Stimulated activated CD4-positive, alpha-beta T cell treated with anti-CD3 and anti-CD28 coated beads, Interleukin-1b, Interleukin-23, amount 100 ng/mL, for 48 hours (primary cell): ENCODE data around the gene GJC1.
"Not testable (repeated sequence)": the region's sequence is repeated elsewhere in the genome, so short reads cannot be mapped to it uniquely, and the experiment has no call there.

ENCODE experiments used
- DNase-seq: peaks from one replicate; pipeline ENCODE4 v3.0.0-alpha.2; 2020

GJC1 gene

GRCh38 chr17:44842748-44843147 is 12.7 kb upstream of the GJC1 start:
- DNase-seq = no peak

GRCh38 chr17:44840936-44841335 is 10.8 kb upstream of the GJC1 start:
- no peak for DNase-seq

DNA sequence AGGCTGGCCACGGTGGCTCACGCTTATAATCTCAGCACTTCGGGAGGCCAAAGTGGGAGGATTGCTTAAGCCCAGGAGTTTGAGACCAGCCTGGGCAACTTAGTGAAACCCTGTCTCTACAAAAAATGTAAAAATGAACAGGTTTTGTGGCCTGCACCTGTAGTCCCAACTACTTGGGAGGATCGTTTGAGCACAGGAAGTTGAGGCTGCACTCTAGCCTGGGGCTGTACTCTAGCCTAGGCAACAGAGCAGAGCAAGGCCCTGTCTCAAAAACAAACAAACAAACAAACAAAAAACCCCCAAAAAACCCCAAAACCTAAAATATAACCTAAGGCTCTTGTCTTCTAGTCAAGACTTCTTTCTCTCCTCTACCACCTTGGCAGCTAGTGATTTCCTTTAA is 10.2 kb upstream of the GJC1 start:
- no peak for DNase-seq

DNA sequence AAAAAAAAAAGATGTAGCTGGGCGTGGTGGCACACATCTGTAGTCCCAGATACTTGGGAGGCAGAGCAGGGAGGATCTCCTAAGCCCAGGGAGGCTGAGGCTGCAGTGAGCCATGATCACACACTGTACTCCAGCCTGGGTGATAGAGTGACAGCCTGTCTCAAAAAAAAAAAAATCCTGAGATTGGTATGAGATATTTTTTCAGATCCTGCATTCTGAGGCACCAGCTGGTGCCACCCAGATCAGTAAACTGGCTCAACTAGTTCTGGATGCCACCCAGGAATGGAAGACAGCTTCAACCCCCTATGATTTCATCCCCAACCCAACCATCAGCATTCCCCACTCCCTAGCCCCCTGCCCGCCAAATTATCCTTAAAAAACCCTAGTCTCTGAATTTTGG is 7.1 kb upstream of the GJC1 start:
- DNase-seq = no peak

- DNase-seq = no peak
Measured at GRCh38 chr17:44832805-44833204, 2.7 kb upstream of the GJC1 start.

DNA sequence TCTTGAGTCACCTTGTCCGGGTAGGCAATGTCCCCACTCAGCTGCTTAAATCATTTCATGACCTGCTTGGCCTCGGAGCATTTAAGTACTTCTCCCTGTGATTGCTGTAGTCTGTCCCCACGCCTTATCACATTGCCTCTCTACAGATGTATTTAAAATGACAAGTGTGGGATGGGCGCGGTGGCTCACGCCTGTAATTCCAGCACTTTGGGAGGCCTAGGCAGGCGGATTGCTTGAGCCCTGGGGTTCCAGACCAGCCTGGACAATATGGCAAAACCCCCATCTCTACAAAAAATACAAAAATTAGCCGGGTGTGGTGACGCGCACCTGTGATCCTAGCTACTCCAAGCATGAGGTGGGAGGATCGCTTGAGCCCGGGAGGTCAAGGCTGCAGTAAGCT is 1.3 kb upstream of the GJC1 start:
- DNase-seq = no peak

- no peak for DNase-seq
Measured at GRCh38 chr17:44830359-44831288, 537 bp upstream of the GJC1 start.

DNA sequence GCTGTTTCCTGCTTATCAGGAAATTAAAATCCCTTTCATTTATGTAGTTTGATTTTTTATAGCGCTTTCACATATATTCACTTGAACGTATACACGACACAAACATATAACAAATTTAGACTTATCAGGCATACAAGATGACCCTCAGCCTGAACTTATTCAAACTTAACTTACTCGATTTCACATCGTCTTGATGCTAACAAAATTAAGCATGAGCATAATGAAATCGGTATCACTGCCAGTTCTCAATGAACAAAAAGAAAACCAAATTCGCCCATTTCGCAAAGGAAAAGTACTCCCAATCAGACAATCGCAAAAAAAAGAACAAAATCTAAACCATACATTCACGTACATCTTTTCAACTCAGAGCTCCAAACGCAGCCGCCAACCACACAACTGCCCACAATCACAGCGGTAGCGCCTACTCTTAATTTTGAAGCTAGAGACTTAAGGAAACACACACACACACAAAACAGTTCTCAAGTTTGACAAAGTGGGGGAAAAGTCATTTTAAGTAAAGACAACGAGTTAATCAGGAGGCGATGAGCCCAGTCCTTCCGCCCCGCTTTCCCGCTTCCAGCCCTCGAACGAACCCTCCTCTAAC is 1.1 kb downstream of the GJC1 start:
- no peak for DNase-seq

- DNase-seq = no peak
Measured at GRCh38 chr17:44827863-44828262, 2.2 kb downstream of the GJC1 start.

DNA sequence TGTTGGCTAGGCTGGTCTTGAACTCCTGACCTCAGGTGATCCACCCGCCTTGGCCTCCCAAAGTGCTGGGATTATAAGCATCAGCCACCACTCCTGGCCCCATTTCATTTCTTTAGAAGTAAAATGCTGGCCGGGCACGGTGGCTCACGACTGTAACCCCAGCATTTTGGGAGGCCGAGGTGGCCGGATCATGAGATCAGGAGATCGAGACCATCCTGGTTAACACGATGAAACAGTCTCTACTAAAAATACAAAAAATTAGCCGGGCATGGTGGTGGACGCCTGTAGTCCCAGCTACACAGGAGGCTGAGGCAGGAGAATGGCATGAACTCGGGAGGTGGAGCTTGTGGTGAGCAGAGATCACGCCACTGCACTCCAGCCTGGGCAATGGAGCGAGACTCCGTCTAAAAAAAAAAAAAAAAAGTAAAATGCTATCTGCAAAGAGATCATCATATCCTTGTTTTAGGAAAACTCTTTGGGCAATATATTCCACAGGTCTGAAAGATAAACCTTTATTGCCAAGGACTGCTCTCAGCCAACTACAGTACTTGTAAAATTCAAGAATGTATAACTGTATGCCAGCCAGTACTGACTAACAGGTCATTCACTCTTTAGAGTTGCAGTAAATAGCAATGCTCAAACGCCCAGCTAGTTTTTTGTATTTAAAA is 3.8 kb downstream of the GJC1 start:
- no peak for DNase-seq

DNA sequence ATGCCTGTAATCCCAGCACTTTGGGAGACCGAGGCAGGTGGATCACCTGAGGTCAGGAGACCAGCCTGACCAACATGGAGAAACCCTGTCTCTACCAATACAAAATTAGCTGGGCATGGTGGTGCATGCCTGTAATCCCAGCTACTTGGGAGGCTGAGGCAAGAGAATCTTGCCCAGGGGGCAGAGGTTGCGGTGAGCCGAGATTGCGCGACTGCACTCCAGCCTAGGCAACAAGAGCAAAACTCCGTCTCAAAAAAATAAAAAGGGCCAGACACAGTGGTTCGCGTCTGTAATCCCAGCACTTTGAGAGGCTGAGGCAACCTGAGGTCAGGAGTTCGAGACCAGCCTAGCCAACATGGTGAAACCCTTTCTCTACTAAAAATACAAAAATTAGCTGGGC is 4.9 kb downstream of the GJC1 start:
- not testable (repeated sequence) for DNase-seq

GRCh38 chr17:44820631-44821212 is 9.4 kb downstream of the GJC1 start:
- DNase-seq = no peak

DNA sequence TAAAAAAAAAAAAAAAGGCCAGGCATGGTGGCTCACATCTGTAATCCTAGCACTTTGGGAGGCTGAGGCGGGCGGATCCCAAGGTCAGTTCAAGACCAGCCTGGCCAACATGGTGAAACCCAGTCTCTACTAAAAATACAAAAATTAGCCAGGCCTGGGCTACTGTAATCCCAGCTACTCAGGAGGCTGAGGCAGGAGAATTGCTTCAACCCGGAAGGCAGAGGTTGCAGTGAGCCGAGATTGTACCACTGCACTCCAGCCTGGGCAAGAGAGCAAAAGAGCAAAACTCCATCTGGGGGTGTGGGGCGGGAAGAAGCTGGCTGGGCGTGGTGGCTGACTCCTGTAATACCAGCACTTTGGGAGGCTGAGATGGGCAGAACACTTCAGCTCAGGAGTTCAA is 11.6 kb downstream of the GJC1 start:
- DNase-seq = not testable (repeated sequence)

- no peak for DNase-seq
Measured at GRCh38 chr17:44812263-44812662, 17.8 kb downstream of the GJC1 start.

DNA sequence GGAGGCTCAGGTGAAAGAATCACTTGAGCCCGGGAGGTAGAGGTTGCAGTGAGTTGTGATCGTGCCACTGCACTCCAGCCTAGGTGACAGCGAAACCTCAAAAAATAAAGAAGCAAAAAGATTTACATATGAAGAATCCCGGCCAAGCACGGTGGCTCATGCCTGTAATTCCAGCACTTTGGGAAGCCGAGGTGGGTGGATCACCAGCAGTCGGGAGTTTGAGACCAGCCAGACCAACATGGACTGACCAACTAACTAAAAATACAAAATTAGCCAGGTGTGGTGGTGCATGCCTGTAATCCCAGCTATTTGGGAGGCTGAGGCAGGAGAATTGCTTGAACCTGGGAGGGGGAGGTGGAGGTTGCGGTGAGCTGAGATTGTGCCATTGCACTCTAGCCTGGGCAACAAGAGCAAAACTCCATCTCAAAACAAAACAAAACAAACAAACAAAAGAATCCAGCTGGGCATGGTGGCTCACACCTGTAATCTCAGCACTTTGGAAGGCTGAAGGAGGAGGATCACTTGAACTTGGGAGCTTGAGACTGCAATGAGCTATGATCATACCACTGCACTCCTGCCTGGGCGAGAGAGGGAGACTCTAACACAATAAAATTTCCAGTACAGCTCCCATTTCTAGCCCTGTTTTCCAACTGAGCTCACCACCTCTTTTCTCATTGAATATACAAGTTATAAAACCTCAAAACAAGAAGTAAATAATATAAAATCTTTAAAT is 21.3 kb downstream of the GJC1 start:
- not testable (repeated sequence) for DNase-seq

GRCh38 chr17:44808156-44808555 is 21.9 kb downstream of the GJC1 start:
- no peak for DNase-seq

GRCh38 chr17:44807817-44808155 is 22.3 kb downstream of the GJC1 start:
- DNase-seq = no peak

DNA sequence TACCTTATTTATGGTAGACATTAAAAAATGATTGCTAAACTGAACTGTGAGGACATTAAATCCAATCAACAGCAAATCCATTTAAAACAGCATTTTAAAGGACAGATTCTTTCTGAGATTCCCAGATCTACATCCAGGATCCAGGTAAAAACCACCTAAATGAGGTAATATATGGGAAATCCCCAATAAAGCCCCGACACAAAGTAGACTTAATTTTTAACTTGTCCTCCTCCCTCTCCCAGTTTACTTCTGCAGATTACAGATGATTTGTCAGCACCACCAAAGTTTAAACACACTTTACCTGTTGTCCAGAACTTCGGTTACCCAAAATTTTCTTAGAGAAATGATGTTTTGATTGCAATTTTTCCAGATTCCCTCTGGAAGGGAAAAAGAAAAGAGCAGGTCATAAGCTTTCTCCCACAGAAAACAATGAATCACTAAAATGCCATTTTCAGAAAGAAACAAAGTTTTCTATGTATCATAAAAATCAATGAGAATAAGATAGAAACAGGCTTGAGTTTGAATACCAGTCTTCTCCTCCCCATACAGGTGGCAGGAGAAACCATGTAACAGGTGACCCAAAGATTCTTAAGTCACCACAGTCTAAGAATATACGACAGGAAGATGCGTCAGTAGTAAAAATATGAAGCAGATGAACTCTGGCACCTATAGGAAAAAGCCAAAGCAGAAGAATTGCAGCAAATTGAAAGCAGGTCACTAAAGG is 22.8 kb downstream of the GJC1 start:
- no peak for DNase-seq

- DNase-seq = no peak
Measured at GRCh38 chr17:44804302-44805089, 25.6 kb downstream of the GJC1 start.

DNA sequence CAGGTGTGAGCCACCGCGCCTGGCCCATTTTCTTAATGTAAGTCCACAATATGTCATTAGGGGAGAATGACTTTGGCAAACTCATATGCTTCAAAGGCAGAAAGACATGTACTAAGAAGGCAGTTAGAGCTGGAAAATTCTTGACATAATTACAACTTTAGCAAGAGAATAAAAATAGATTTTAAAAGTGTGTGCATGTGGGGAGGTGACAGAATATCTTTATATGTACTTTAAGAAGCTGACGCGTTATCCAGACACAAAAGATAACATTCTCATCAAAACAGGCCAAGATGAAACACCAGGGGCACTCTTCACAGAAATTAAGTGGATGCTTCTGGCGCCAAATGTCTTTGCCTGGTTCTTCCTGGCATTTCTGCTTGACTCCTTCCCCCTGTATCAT is 28.2 kb downstream of the GJC1 start:
- DNase-seq = no peak

GRCh38 chr17:44798356-44798755 is 31.7 kb downstream of the GJC1 start:
- DNase-seq = no peak
